GM12891 (cell line): Measurements from ENCODE around the gene C19orf33.

Source experiments
- DNase-seq: peaks from one replicate; pipeline ENCODE4 v3.0.0; 2011; ENCODE audit warnings: low spot score; ENCODE audit not compliant: insufficient read length
- FAIRE-seq: peaks from 2 replicates; lab custom pipeline; 2011; peaks lifted over from hg19 to GRCh38; lab: Jason Lieb, UNC
- PAX5 ChIP-seq: IDR thresholded peaks from 2 replicates; pipeline ENCODE4 v1.6.1; 2011; ENCODE audit warnings: low read length, moderate library complexity, mild to moderate bottlenecking; ENCODE audit not compliant: insufficient read depth, severe bottlenecking
- POLR2A ChIP-seq: IDR thresholded peaks from 2 replicates; pipeline ENCODE4 v1.6.1; 2011; ENCODE audit warnings: low read depth, low read length, control low read depth
- POLR2AphosphoS5 ChIP-seq: IDR thresholded peaks from 2 replicates; pipeline ENCODE4 v1.6.1; 2011; ENCODE audit warnings: low read depth, low read length, control low read depth
- POU2F2 ChIP-seq: IDR thresholded peaks from 2 replicates; pipeline ENCODE4 v1.6.1; 2011; ENCODE audit warnings: low read depth, mild to moderate bottlenecking, control low read depth, low read length, moderate library complexity
- SPI1 ChIP-seq: IDR thresholded peaks from 2 replicates; pipeline ENCODE4 v1.6.1; 2011; ENCODE audit warnings: low read depth, low read length, control low read depth
- TAF1 ChIP-seq: IDR thresholded peaks from 2 replicates; pipeline ENCODE4 v1.6.1; 2011; ENCODE audit warnings: low read depth, low read length, control low read depth

Gene C19orf33

GRCh38 chr19:38319421-38320258 is 15.6 kb downstream of the C19orf33 start, which contains the start of gene KCNK6:
KCNK6 (plus strand) TSS chr19:38319845; CDS start chr19:38319951, 106 bp downstream.
- TF ChIP-seq POU2F2 = no peak
- no peak for TF ChIP-seq PAX5
- no peak for TF ChIP-seq TAF1
- TF ChIP-seq POLR2A = no peak
- TF ChIP-seq SPI1 = no peak
- TF ChIP-seq POLR2AphosphoS5 = no peak
- no peak for FAIRE-seq
- no peak for DNase-seq

GRCh38 chr19:38320969-38321339 is 16.9 kb downstream of the C19orf33 start:
- TF ChIP-seq POU2F2 (no peak), SPI1 (no peak), PAX5 (no peak), POLR2AphosphoS5 (no peak), POLR2A (no peak), TAF1 (no peak)
- DNase-seq (no peak), FAIRE-seq (no peak)

DNA sequence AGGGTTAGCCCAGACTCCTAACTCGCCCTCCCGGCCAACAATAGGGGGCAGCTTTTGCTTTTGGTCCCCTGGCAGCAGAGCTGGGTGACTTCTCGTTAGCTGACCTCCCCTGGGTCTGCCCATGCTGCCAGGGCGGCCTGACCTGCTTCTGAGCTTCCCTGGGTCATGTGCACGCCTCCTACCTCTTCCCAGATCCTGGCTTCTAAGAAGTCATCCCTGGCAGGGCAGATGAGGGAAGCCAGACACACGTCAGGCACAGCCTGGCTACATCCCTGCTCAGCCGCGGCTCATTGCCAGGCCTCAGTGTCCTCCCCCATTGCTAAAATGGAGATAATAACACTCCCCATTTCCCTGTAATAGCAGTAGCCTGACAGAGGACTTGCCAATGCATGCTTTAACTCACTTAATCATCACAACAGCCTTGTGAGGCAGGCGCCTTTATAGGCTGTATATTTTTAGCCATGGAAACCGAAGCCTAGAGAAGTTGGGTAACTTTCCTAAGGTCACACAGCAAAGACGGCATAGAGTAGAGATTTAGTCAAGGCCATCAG is 17.7 kb downstream of the C19orf33 start:
- DNase-seq = no peak
- FAIRE-seq = no peak
- TF ChIP-seq POLR2A (no peak), POU2F2 (no peak), PAX5 (no peak), TAF1 (no peak), POLR2AphosphoS5 (no peak), SPI1 (no peak)

DNA sequence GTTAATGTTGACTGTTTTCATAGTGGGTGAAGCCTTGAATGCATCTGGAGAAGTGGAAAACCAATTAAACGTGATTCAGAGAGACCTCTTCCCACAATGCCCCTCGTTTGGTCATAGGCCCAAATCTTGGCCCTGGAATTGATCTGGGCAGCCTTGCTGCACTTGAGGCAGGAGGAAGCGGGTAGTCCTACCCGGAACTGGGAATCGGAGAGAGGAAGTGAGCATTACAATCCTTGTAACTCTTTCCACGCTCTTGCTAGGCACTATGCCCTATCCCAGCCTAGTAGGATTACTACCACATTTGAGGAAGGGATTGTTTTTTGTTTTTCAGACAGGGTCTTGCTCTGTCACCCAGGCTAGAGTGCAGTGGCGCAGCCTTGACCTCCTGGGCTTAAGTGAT is 19.2 kb downstream of the C19orf33 start:
- DNase-seq (no peak), FAIRE-seq (no peak)
- TF ChIP-seq POU2F2 = no peak
- no peak for TF ChIP-seq POLR2AphosphoS5
- no peak for TF ChIP-seq SPI1
- no peak for TF ChIP-seq PAX5
- no peak for TF ChIP-seq POLR2A

DNA sequence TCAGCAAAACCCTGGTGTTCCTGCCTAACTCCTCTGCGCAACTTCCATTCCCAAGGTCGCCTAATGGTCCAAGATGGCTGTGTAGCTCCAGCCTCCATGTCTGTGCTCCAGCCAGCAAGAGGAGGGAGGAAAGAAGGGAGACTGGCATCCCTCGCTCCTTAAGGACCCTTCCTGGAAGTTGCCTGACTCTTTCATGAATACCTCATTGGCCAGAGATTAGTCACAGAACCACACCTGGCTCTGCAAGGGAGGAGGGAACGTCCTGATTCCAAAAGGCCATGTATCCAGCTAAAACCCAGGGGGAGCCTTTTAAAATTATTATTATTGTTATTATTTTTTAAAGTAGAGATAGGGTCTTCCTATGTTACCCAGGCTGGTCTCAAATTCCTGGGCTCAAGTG is 20.4 kb downstream of the C19orf33 start:
- DNase-seq (no peak), FAIRE-seq (no peak)
- TF ChIP-seq POLR2AphosphoS5 (no peak), TAF1 (no peak), SPI1 (no peak)

- no peak for TF ChIP-seq PAX5
- no peak for FAIRE-seq
- DNase-seq = no peak
Measured at GRCh38 chr19:38326591-38326990, 22.5 kb downstream of the C19orf33 start.

DNA sequence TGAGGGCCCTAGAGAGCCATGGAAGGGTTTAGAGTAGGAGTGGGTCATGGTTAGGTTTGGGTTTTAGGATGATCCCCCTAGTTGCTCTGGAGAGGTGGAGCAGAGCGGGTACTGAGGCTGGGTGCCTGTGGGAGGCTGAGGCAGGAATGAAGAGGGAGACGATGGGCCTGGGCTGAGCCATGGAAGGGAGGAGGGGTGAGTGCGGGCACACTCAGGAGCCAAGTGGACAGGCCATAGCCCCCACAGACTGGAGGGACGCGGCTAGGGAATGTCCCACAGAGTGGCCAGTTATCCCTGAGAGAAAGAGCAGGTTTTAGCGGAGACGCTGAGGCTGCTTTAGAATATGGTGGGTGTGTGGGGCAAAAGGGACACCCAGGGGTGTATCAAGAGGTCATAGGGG is 25.6 kb downstream of the C19orf33 start:
- no peak for FAIRE-seq
- no peak for TF ChIP-seq POU2F2
- no peak for TF ChIP-seq TAF1
- TF ChIP-seq POLR2A = no peak
- no peak for TF ChIP-seq SPI1
- TF ChIP-seq POLR2AphosphoS5 = no peak
- no peak for TF ChIP-seq PAX5

GRCh38 chr19:38331728-38332127 is 27.7 kb downstream of the C19orf33 start:
- TF ChIP-seq TAF1 = no peak
- TF ChIP-seq POLR2AphosphoS5 = no peak
- TF ChIP-seq PAX5 = no peak
- TF ChIP-seq POLR2A = no peak
- TF ChIP-seq POU2F2 = no peak
- TF ChIP-seq SPI1 = no peak
- DNase-seq = no peak
- FAIRE-seq = no peak

More for the DNA sequence above, 25.6 kb downstream of the C19orf33 start:
- DNase-seq = no peak

DNA sequence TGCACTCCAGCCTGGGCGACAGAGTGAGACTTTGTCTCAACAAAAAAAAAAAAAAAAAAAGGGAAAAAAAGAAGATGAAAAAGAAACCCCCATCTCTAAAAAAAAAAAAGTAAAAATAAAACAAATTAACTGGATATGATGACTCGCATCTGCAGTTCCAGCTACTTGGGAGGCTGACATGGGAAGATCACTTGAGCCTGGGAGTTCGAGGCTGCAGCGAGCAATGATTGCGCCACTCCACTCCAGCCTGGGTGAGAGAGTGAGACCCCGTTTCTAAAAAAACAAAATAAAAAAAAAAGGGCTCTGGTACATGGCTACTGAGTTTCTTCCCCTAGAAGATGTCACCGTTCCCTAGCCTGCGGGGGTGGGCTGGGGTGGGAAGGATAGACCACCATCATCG is 29.2 kb downstream of the C19orf33 start:
- TF ChIP-seq PAX5 (no peak), POU2F2 (no peak), POLR2AphosphoS5 (no peak), SPI1 (no peak), TAF1 (no peak), POLR2A (no peak)
- FAIRE-seq (no peak), DNase-seq (no peak)
